H7 (cell line): ENCODE data around the gene AOPEP. TPM values are rescaled to one million over a fixed set of nuclear protein-coding genes. Genes with fewer than 3 reads are reported as not detected.
A peak's percentile ranks its signal among the peaks of the same experiment; 100 is the strongest.

Source experiments
- DNase-seq: peaks from one replicate; pipeline ENCODE4 v3.0.0; 2012
- H3K27me3 ChIP-seq: 2 replicates; pipeline ENCODE4 v1.6.0; 2011; ENCODE audit warnings: mild to moderate bottlenecking, low read length; ENCODE audit not compliant: control insufficient read depth, insufficient read depth
- H3K36me3 ChIP-seq: replicated peaks from 2 replicates; pipeline ENCODE4 v1.5.1; 2011; ENCODE audit warnings: low read length; ENCODE audit not compliant: control insufficient read depth, insufficient read depth
- H3K4me3 ChIP-seq: 2 replicates; pipeline ENCODE4 v1.5.1; 2011; ENCODE audit warnings: low read depth, mild to moderate bottlenecking, control low read depth, low read length, moderate library complexity; ENCODE audit not compliant: insufficient read depth
- total RNA-seq: library from RNA; depleted of rRNA; stranded (reverse); fragments of >200 nt; shearing (Covaris generic); gene quantifications from 2 replicates; pipeline ENCODE4 v1.2.3, GENCODE V29; 2014

AOPEP gene
- total RNA-seq, 1 experiment from 2014 or later, result 12.1 TPM

DNA sequence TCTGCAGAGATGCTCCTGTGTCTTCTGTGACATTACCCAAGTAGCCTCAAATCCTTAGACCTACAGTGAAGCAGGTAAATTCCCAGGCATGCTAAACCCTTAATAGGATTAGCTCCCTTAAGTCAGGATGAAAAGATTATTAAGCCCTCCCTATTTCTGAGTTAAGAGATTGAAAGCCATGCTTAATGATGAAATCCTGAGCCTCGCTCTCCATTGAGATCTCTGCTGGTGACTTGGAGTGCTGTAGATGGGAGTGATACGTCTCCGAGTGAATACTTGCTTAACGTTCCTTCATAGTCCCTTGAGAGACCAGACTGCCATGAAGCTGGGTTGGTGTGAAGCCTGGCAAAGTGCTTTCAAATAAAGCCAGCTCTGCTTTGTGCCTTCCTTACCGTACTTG is 34.2 kb downstream of the AOPEP start:
- no peaks in the 10 kb centered on the region for H3K27me3 ChIP-seq
- DNase-seq, result no peak

DNA sequence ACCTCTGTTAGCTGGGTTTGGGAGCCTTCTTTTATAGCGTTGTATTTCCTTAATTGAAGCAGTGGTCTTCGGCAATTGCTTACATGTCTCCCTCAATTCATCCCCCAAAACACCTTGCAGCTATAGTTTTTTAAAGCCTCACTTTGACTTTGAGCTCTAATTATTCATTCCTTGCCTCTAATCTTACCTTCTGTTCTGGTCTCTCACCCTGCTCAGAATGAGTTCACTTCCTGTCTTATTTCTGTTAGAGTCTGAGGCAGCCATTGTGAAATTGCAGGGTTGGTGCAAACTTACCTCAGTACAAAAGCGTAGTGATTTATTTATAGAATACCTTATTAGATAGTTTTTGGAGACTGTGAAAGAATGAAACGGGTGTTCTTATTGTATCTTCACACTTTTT is 35.0 kb downstream of the AOPEP start:
- DNase-seq, result no peak
- no peaks in the 10 kb centered on the region for H3K27me3 ChIP-seq
- no peak overlapping the region for H3K4me3 ChIP-seq
- peaks cover 5% of the 10 kb centered on the region; the same call in 1 of the 2 replicates for H3K36me3 ChIP-seq

More for the DNA sequence above, 34.2 kb downstream of the AOPEP start:
- Histone ChIP-seq H3K4me3 (no peak overlapping the region), H3K36me3 (peaks cover 5% of the 10 kb centered on the region; the same call in 1 of the 2 replicates)

DNA sequence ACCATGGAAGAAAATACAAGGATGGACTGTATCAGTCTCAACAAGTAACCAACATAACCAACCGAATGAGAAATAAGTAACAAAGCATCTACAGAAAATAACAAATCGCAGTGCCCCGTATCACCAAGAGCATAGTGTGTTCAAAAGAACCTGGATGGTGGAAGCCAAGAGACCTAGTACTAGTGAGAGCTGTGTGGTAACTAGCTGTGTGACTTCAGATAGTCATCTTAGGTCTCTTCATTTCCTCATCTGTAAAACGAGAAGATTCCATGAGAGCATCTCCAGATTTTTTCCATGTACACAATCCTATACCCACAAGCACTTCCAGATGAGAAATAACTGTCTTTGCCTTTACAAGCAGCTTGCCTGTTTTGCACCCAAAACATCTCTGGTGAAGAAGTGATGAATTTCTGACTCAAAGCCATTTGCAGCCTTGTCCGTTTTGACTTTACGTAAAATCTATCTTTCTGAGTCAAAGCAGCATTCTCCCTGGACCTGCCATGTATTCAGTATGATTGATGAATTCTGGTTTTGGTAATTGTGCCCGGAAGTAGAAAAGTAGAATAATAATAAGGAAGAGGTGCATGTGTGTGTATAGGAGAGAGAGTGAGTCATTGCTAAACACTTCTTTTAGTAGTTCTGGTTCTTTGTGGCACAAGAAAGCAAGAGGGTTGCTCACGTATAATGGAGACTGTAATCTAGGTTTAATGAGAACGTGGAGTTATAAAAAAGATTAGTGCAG is 41.0 kb downstream of the AOPEP start:
- H3K27me3 ChIP-seq, result no peaks in the 10 kb centered on the region
- H3K4me3 ChIP-seq, result no peak overlapping the region
- DNase-seq, result no peak
- H3K36me3 ChIP-seq, result no peaks in the 10 kb centered on the region

DNA sequence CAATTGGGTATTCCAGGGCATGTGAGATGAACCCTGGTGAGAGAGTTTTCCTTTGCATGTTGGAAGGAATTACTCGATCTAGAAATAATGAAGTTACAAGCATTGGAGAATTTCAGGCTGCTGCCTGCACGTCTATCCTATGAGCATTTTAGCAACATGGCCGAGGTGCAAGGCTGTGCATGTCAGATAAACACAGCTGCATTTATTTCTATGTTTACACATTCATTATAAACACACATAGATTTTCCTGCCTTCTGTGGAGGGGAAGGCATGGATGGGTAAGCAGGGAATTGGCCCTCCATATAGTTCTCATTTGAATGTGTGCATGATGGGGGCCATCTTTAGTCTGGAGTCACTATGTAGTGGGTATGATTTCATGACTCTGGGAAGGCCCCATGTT is 42.3 kb downstream of the AOPEP start:
- DNase-seq, result no peak
- no peaks in the 10 kb centered on the region for H3K27me3 ChIP-seq
- H3K36me3 ChIP-seq, result no peaks in the 10 kb centered on the region
- H3K4me3 ChIP-seq, result no peak overlapping the region

DNA sequence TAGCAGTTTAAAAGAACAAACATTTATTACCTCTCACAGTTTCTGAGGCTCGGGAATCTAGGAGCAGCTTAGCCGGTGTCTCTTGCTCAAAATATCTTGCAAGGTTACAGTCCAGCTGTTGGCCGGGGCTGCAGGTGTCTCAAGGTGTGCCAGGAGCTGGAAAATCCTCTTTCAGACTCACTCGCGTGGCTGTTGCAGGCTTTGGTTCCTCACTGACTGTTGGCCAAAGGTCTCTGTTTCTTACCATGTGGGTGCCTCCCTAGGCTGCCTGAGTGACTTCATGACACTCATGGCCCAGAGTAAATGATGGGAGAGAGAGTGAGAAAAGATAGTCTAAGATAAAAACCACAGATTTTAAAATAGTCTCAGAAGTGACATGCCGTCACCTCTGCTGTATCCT is 43.8 kb downstream of the AOPEP start:
- Histone ChIP-seq H3K36me3 (no peaks in the 10 kb centered on the region), H3K4me3 (no peak overlapping the region), H3K27me3 (no peaks in the 10 kb centered on the region)
- no peak for DNase-seq

DNA sequence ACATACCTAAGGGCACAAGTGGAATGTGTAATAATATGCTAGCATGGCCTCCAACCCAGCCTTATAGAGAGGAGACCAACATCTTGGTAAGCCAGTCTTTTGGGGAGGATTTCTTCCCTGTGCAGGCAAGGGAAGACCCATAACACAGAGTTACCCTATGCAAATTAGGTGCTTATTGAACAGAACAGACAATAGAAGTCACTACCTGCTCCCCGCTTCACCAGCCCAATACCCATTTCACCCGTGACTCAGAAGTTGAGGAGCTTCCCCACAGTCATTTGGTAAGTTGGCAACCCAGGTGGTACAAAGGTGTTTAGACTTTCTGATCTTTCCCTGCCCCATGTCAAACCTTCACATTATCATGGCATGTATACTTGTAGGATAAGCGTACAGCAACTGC is 44.6 kb downstream of the AOPEP start:
- DNase-seq, result no peak
- H3K36me3 ChIP-seq, result no peaks in the 10 kb centered on the region
- H3K27me3 ChIP-seq, result no peaks in the 10 kb centered on the region
- no peak overlapping the region for H3K4me3 ChIP-seq

DNA sequence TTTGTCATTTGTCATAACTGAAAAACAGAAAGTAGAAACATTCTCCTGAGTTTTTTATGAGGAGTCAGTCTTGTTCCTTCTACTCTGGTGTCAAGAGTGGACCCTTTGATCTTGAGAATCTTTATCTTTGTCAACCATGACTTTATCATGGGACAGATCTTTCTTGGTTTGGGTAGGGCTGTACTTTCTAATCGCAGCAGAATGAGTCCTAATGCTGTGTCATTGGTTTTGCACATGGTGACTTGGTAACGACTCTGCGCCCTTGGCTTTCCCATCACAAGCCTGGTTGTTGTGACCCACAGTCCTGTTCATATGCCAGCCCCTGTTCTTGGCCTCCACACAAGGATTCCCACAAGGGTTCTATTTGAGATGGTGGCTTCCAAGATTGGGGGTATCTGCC is 45.6 kb downstream of the AOPEP start:
- H3K4me3 ChIP-seq, result no peak overlapping the region
- no peaks in the 10 kb centered on the region for H3K27me3 ChIP-seq
- H3K36me3 ChIP-seq, result no peaks in the 10 kb centered on the region
- no peak for DNase-seq

DNA sequence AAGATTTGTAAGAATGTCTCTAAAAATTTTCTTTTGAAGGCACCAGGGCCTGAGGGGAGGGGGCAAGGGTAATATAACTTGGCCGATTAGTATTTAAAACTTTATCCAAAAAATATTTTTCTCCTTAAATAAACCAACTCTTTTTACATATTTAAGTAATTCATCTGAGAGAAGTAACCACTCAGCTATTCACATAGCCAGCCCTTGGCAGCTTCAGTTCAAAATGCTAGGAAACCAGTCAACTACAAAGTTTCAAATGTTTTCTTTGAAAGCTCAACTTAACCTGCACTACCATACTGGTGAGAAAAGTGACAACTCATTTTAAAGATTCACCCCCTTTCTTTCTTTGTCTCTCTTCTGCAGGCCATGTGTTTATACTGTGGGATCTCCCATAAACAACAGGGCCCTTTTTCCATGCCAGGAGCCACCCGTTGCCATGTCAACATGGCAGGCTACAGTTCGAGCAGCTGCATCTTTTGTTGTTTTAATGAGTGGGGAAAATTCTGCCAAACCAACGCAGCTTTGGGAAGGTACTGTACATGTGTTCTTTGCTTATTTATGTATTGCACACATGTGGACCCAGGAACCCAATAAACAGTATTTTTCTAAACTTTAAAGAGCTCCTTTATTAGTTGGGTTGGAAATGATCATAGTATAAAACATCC is 46.3 kb downstream of the AOPEP start:
- H3K27me3 ChIP-seq, result no peaks in the 10 kb centered on the region
- H3K4me3 ChIP-seq, result no peak overlapping the region
- peak; percentile 37 for DNase-seq
- H3K36me3 ChIP-seq, result no peaks in the 10 kb centered on the region

DNA sequence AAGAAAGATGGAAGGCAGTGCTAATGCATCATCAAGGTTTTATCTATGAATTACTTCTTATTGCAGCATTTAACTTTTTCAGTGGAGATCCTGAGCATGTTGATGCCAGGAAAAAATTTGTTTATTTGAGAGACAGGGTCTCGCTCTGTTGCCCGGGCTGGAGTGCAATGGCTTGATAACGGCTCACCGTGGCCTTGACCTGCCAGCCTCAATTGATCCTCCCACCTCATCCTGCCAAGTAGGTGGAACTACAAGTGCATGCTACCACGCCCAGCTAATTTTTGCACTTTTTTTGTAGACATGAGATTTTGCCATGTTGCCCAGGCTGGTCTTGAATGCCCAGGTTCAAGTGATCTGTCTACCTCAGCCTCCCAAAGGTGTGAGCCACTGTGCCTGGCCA is 47.2 kb downstream of the AOPEP start:
- Histone ChIP-seq H3K36me3 (no peaks in the 10 kb centered on the region), H3K4me3 (no peak overlapping the region), H3K27me3 (no peaks in the 10 kb centered on the region)
- DNase-seq, result no peak

DNA sequence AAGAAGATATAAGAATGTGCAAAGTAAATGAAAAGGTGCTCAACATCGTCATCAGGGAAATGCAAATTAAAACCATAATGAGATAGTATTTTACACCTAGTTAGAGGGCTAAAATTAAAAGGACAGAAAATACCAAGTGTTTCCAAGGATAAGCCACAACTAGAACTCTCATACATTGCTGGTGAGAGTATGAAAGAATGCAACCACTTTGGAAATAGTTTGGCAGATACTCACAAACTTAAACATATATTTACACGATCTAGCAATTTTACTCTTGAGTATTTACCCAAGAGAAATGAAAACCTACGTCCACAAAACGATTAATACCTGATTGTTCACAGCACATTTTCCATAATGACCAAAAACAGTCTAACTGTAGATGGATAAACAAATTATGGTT is 51.5 kb downstream of the AOPEP start:
- Histone ChIP-seq H3K36me3 (no peaks in the 10 kb centered on the region), H3K4me3 (no peak overlapping the region), H3K27me3 (no peaks in the 10 kb centered on the region)
- DNase-seq, result no peak

DNA sequence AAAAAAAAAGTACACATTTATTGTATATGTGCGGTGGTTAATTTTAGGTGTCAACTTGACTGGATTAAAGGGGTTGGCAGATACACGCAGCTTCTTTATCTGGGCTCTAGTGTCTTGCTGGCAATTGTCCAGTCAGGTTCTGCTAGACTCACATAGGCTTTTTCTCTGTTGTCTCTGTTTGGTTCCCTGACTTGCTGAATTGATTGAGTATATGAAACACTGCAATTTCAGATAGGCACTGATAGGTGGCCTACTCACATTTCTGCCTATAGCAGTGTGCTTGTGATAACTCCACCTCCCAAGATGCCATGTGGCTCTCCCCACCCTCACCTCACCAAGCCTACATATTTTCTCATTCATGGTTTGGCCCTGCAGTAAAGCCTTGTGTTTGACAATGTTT is 52.5 kb downstream of the AOPEP start:
- Histone ChIP-seq H3K36me3 (no peaks in the 10 kb centered on the region), H3K4me3 (no peak overlapping the region), H3K27me3 (no peaks in the 10 kb centered on the region)
- peak; percentile 33 for DNase-seq

DNA sequence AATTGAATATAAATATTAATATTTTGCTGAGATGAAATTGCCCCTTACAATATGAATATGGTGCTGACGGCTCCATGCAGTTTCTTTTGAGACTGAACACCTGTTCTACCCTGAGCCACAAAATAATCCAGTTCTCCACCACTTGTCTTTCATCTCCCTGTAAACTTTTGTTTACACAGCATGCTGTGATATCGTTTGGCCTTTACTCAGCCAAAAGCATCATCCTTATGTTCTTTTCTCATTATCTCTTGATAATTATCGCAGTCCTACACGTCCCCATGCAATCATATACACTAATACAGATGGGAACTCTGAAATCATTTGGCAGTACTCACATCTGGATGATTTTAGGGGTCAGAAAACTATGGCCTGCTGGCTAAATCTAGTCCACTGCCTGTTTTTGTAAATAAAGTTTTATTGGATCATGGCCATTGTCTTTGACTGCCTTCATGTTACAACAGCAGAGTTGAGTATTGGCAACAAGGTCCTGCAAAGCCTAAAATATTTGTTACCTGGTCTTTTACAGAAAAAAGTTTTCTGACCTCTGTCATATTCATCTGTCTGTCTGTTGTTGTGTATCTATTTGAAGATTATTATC is 53.3 kb downstream of the AOPEP start:
- DNase-seq, result no peak
- no peaks in the 10 kb centered on the region for H3K27me3 ChIP-seq
- no peaks in the 10 kb centered on the region for H3K36me3 ChIP-seq
- no peak overlapping the region for H3K4me3 ChIP-seq

DNA sequence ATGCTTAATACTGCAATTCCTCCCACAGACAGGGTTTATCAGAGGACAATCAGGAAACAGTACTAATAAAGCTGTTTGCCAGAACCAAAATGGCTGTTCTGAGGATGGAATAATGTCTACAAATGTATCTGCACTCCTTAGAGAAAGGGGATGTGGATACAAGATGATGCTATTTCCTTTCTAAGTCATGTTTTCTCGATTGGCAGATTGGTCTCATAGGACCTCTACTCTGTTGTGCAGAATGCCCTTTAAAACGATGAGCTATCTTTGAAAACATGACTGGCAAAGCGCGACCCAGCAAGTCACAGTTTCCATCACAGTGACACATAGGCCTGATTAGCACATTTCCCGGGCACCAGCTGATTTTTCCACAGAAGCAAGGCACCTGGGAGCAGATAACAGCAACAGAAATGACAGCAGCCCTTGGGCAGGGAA is 54.0 kb downstream of the AOPEP start:
- no peak overlapping the region for H3K4me3 ChIP-seq
- H3K27me3 ChIP-seq, result no peaks in the 10 kb centered on the region
- no peak for DNase-seq
- H3K36me3 ChIP-seq, result no peaks in the 10 kb centered on the region

DNA sequence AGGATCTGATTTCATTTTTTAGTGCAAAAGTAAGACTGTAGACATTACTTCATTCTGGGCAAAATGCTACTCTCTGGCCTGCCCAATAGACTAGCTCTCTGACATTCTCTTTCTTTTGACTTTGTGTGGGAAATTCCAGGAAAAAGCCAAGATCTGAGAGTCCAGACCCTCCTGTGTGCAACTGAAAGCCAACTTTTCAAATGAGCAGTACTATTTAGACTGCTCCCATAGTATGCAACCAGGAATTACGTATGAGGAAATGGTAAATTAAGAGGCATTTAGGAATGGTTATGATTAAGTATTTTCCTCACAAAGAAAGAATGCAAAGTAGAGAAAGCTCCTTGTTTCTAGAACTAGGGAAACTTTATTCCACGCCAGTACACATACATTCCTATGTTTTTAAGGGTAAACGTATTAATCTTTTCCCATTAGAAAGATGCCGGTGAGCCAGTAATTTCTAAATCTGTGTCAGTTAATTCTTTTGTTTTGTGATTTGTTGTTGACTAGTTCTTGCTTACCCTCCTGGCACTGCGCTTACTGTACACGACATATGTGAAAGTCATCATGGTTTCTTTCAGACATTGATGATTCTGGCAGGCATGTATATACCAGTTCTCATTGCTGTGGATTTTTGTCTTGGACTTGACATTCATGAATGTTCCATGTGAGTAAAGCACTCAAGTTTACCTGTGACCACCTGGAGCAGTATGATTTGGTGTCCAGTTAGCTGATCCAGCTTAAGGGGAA is 56.0 kb downstream of the AOPEP start:
- no peak for DNase-seq
- no peak overlapping the region for H3K4me3 ChIP-seq
- H3K27me3 ChIP-seq, result no peaks in the 10 kb centered on the region

More for the DNA sequence above, 56.0 kb downstream of the AOPEP start:
- H3K36me3 ChIP-seq, result no peaks in the 10 kb centered on the region
